ENCODE results near the gene ZNF644.
"Not testable (repeated sequence)": the region's sequence is repeated elsewhere in the genome, so short reads cannot be mapped to it uniquely, and the experiment has no call there.

ZNF644 gene

GRCh38 chr1:90892884-90893283 is 129.0 kb downstream of the ZNF644 start:
- ATAC-seq; H3K4me1 Mint-ChIP-seq; H3K9me3 Mint-ChIP-seq; DNase-seq (ENCODE audit: low spot score in 2 of 2); H3K4me3 Mint-ChIP-seq; H3K27ac Mint-ChIP-seq; H3K36me3 Mint-ChIP-seq: not testable (repeated sequence)

GRCh38 chr1:90892196-90892595 is 129.6 kb downstream of the ZNF644 start:
- H3K9me3 Mint-ChIP-seq; H3K36me3 Mint-ChIP-seq; DNase-seq (ENCODE audit: low spot score in 2 of 2); H3K27ac Mint-ChIP-seq; H3K4me3 Mint-ChIP-seq; ATAC-seq; H3K4me1 Mint-ChIP-seq: not testable (repeated sequence)

GRCh38 chr1:90891756-90892155 is 130.1 kb downstream of the ZNF644 start:
- not testable (repeated sequence) for ATAC-seq; H3K27ac Mint-ChIP-seq; H3K9me3 Mint-ChIP-seq; H3K4me3 Mint-ChIP-seq; DNase-seq (ENCODE audit: low spot score in 2 of 2); H3K36me3 Mint-ChIP-seq; H3K4me1 Mint-ChIP-seq

- no peak for ATAC-seq
- peaks cover 19% of the 10 kb centered on the region for H3K9me3 Mint-ChIP-seq
Observed at GRCh38 chr1:90882221-90882620, 139.6 kb downstream of the ZNF644 start.

GRCh38 chr1:90881034-90881433 is 140.8 kb downstream of the ZNF644 start:
- no peaks in the 10 kb centered on the region for H3K36me3 Mint-ChIP-seq

More at GRCh38 chr1:90882221-90882620, 139.6 kb downstream of the ZNF644 start:
- DNase-seq (ENCODE audit: low spot score in 2 of 2): no peak
- Mint-ChIP-seq H3K4me1 (no peaks in the 10 kb centered on the region), H3K36me3 (no peaks in the 10 kb centered on the region), H3K27ac (no peak overlapping the region), H3K4me3 (no peak overlapping the region)

GRCh38 chr1:90879281-90879680 is 142.6 kb downstream of the ZNF644 start:
- DNase-seq (ENCODE audit: low spot score in 2 of 2): no peak
- no peaks in the 10 kb centered on the region for H3K36me3 Mint-ChIP-seq
- no peak overlapping the region for H3K4me3 Mint-ChIP-seq
- no peak overlapping the region for H3K27ac Mint-ChIP-seq
- H3K9me3 Mint-ChIP-seq: peaks cover 22% of the 10 kb centered on the region
- H3K4me1 Mint-ChIP-seq: no peaks in the 10 kb centered on the region
- ATAC-seq: no peak

More at GRCh38 chr1:90881034-90881433, 140.8 kb downstream of the ZNF644 start:
- H3K4me3 Mint-ChIP-seq: no peak overlapping the region
- H3K4me1 Mint-ChIP-seq: no peaks in the 10 kb centered on the region
- no peak for DNase-seq (ENCODE audit: low spot score in 2 of 2)
- H3K27ac Mint-ChIP-seq: no peak overlapping the region
- H3K9me3 Mint-ChIP-seq: peaks cover 19% of the 10 kb centered on the region
- no peak for ATAC-seq

GRCh38 chr1:90876101-90876500 is 145.7 kb downstream of the ZNF644 start:
- H3K36me3 Mint-ChIP-seq: no peaks in the 10 kb centered on the region
- DNase-seq (ENCODE audit: low spot score in 2 of 2): no peak
- H3K27ac Mint-ChIP-seq: no peak overlapping the region
- ATAC-seq: no peak
- H3K4me3 Mint-ChIP-seq: no peak overlapping the region
- H3K4me1 Mint-ChIP-seq: no peaks in the 10 kb centered on the region
- peaks cover 18% of the 10 kb centered on the region for H3K9me3 Mint-ChIP-seq
